Lower lobe of right lung (tissue), 2 donors: ENCODE data around the gene PTPN14. TPM values are rescaled to one million over a fixed set of nuclear protein-coding genes. Genes with fewer than 3 reads are reported as not detected.

Experiments used
- ATAC-seq, 2 donors: fragments of 200-7000 bp; cut with Tn5 transposase; one replicate each; pipeline ENCODE4 v1.9.1; 2020 to 2022; ENCODE audit warnings: mild to moderate bottlenecking in 2 of 2, moderate library complexity in 2 of 2
- DNase-seq: peaks from one replicate; pipeline ENCODE4 v3.0.0-alpha.2; 2020
- H3K27ac ChIP-seq: fragments of 200-600 bp; one replicate; pipeline ENCODE4 v1.8.0; 2022
- H3K27me3 ChIP-seq: fragments of 200-600 bp; one replicate; pipeline ENCODE4 v1.8.0; 2022; ENCODE audit warnings: low read depth
- H3K36me3 ChIP-seq: fragments of 200-600 bp; one replicate; pipeline ENCODE4 v1.8.0; 2022; ENCODE audit warnings: mild to moderate bottlenecking
- H3K4me1 ChIP-seq: fragments of 200-600 bp; one replicate; pipeline ENCODE4 v1.8.0; 2022
- H3K4me3 ChIP-seq: fragments of 200-600 bp; one replicate; pipeline ENCODE4 v1.8.0; 2022; ENCODE audit warnings: mild to moderate bottlenecking
- H3K9me3 ChIP-seq: fragments of 200-600 bp; one replicate; pipeline ENCODE4 v1.8.0; 2022
- CTCF ChIP-seq: fragments of 200-600 bp; IDR thresholded peaks from one replicate; pipeline ENCODE4 v1.8.0; 2022; ENCODE audit warnings: antibody characterized with exemption, mild to moderate bottlenecking
- intact Hi-C: fragments of 100-400 bp; cut with DNase I; formaldehyde crosslinking; loops from one replicate; pipeline ENCODE4 v1.11.0; 2022
- total RNA-seq: library from RNA; stranded (reverse); fragmentation: NEBNext Ultra II Directional; extraction: Animal tissue kit (Norgen Biotek cat#: 25700); gene quantifications from one replicate; pipeline ENCODE4 v1.2.1, GENCODE V29; 2021
- donor health status: DM: no; HTN: yes; CAD: no; lungs with severe emphysema.

The PTPN14 gene
- total RNA-seq, 1 donor from 2014 or later: 34.1 TPM

- Histone ChIP-seq H3K27me3 (no peaks in the 10 kb centered on the region), H3K36me3 (peaks cover 11% of the 10 kb centered on the region), H3K27ac (peak overlapping the region; percentile 59), H3K4me1 (no peaks in the 10 kb centered on the region), H3K9me3 (no peaks in the 10 kb centered on the region), H3K4me3 (no peak overlapping the region)
- no peak for TF ChIP-seq CTCF
- DNase-seq: no peak
- ATAC-seq: peak; percentile 88 to 95
- intact Hi-C loops: no loop called here
These were observed 213.9 kb downstream of the PTPN14 start for GRCh38 chr1:214337511-214337910.

GRCh38 chr1:214337015-214337414 lies 214.4 kb downstream of the PTPN14 start:
- no peak for TF ChIP-seq CTCF
- Histone ChIP-seq H3K27ac (peak overlapping the region; percentile 48), H3K4me1 (no peaks in the 10 kb centered on the region), H3K27me3 (no peaks in the 10 kb centered on the region), H3K36me3 (peaks cover 11% of the 10 kb centered on the region), H3K4me3 (no peak overlapping the region), H3K9me3 (no peaks in the 10 kb centered on the region)
- intact Hi-C loops: no loop called here
- no peak for ATAC-seq
- no peak for DNase-seq

GRCh38 chr1:214335567-214335966 lies 215.8 kb downstream of the PTPN14 start:
- no peak for TF ChIP-seq CTCF
- DNase-seq (no peak), ATAC-seq (no peak)
- no peak overlapping the region for H3K27ac ChIP-seq
- H3K9me3 ChIP-seq: no peaks in the 10 kb centered on the region
- H3K36me3 ChIP-seq: peaks cover 12% of the 10 kb centered on the region
- no peaks in the 10 kb centered on the region for H3K4me1 ChIP-seq
- no peaks in the 10 kb centered on the region for H3K27me3 ChIP-seq
- H3K4me3 ChIP-seq: no peak overlapping the region
- intact Hi-C loops: no loop called here

GRCh38 chr1:214332946-214333798 lies 218.2 kb downstream of the PTPN14 start:
- H3K4me1 ChIP-seq: no peaks in the 10 kb centered on the region
- H3K4me3 ChIP-seq: no peak overlapping the region
- intact Hi-C loops: no loop called here
- ATAC-seq (peak; percentile 36 to 47), DNase-seq (no peak)
- TF ChIP-seq CTCF: peak; percentile 83
- no peak overlapping the region for H3K27ac ChIP-seq
- no peaks in the 10 kb centered on the region for H3K27me3 ChIP-seq
- no peaks in the 10 kb centered on the region for H3K9me3 ChIP-seq
- H3K36me3 ChIP-seq: peaks cover 17% of the 10 kb centered on the region

- H3K36me3 ChIP-seq: peaks cover 14% of the 10 kb centered on the region
- no peaks in the 10 kb centered on the region for H3K4me1 ChIP-seq
- DNase-seq (no peak), ATAC-seq (peak; percentile 61 to 64)
- intact Hi-C loops: no loop called here
- H3K9me3 ChIP-seq: no peaks in the 10 kb centered on the region
- H3K27me3 ChIP-seq: no peaks in the 10 kb centered on the region
- H3K4me3 ChIP-seq: no peak overlapping the region
- TF ChIP-seq CTCF: peak; percentile 80
- no peak overlapping the region for H3K27ac ChIP-seq
These were observed 219.5 kb downstream of the PTPN14 start for GRCh38 chr1:214331827-214332423.
